WTC11 (cell line): ENCODE data around the gene CAMTA1.

Experiments used
- ZNF138 ChIP-seq: sonication (generic); formaldehyde crosslinking; conservative IDR thresholded peaks from 2 replicates; pipeline ENCODE4 v1.8.1; 2022; ENCODE audit warnings: mild to moderate bottlenecking, moderate library complexity, missing genetic modification reagents
- ZNF532 ChIP-seq: fragments of 250-450 bp; sonication (Bioruptor Pico); IDR thresholded peaks from 2 replicates; pipeline ENCODE4 v1.9.0; 2021; ENCODE audit warnings: mild to moderate bottlenecking, borderline replicate concordance
- TF ChIP-seq, protein P1 (sequence below): sonication (generic); formaldehyde crosslinking; IDR thresholded peaks from 2 replicates; pipeline ENCODE4 v1.8.0; 2022; ENCODE audit warnings: missing genetic modification reagents
- TF ChIP-seq, protein P2 (sequence below): fragments of 200-600 bp; IDR thresholded peaks from 2 replicates; pipeline ENCODE4 v1.8.0; 2022; ENCODE audit warnings: antibody characterized with exemption

DNA sequence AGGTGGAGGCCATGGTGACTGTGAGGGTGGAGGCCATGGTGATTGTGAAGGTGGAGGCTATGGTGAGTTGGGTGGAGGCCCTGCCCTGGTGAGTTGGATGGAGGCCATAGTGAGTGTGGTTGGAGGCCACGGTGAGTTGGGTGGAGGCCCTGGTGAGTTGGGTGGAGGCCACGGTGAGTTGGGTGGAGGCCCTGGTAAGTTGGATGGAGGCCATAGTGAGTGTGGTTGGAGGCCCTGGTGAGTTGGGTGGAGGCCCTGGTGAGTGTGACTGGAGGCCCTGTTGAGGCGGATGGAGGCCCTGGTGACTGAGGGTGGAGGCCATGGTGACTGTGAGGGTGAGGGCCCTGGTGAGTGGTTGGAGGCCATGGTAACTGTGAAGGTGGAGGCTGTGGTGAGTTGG is 860.9 kb downstream of the CAMTA1 start:
- TF ChIP-seq, protein P1, sequence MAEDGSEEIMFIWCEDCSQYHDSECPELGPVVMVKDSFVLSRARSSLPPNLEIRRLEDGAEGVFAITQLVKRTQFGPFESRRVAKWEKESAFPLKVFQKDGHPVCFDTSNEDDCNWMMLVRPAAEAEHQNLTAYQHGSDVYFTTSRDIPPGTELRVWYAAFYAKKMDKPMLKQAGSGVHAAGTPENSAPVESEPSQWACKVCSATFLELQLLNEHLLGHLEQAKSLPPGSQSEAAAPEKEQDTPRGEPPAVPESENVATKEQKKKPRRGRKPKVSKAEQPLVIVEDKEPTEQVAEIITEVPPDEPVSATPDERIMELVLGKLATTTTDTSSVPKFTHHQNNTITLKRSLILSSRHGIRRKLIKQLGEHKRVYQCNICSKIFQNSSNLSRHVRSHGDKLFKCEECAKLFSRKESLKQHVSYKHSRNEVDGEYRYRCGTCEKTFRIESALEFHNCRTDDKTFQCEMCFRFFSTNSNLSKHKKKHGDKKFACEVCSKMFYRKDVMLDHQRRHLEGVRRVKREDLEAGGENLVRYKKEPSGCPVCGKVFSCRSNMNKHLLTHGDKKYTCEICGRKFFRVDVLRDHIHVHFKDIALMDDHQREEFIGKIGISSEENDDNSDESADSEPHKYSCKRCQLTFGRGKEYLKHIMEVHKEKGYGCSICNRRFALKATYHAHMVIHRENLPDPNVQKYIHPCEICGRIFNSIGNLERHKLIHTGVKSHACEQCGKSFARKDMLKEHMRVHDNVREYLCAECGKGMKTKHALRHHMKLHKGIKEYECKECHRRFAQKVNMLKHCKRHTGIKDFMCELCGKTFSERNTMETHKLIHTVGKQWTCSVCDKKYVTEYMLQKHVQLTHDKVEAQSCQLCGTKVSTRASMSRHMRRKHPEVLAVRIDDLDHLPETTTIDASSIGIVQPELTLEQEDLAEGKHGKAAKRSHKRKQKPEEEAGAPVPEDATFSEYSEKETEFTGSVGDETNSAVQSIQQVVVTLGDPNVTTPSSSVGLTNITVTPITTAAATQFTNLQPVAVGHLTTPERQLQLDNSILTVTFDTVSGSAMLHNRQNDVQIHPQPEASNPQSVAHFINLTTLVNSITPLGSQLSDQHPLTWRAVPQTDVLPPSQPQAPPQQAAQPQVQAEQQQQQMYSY, result no peak
- TF ChIP-seq, protein P2, sequence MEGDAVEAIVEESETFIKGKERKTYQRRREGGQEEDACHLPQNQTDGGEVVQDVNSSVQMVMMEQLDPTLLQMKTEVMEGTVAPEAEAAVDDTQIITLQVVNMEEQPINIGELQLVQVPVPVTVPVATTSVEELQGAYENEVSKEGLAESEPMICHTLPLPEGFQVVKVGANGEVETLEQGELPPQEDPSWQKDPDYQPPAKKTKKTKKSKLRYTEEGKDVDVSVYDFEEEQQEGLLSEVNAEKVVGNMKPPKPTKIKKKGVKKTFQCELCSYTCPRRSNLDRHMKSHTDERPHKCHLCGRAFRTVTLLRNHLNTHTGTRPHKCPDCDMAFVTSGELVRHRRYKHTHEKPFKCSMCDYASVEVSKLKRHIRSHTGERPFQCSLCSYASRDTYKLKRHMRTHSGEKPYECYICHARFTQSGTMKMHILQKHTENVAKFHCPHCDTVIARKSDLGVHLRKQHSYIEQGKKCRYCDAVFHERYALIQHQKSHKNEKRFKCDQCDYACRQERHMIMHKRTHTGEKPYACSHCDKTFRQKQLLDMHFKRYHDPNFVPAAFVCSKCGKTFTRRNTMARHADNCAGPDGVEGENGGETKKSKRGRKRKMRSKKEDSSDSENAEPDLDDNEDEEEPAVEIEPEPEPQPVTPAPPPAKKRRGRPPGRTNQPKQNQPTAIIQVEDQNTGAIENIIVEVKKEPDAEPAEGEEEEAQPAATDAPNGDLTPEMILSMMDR, result no peak
- TF ChIP-seq ZNF138 (CRISPR knock-in tag) (no peak), ZNF532 (CRISPR knock-in tag) (no peak)
